HEK293 (cell line): ENCODE results near the gene TSBP1.

Experiments
- CTCF ChIA-PET: fragments of 350-600 bp; formaldehyde crosslinking; extraction: SDS; loops from one replicate; lab custom pipeline; 2021; ENCODE audit warnings: antibody characterized with exemption; lab: Yijun Ruan, JAX
- POLR2A ChIA-PET: fragments of 300-600 bp; formaldehyde crosslinking; extraction: SDS; loops from one replicate; lab custom pipeline; 2020; ENCODE audit warnings: antibody characterized with exemption, inconsistent platforms; lab: Yijun Ruan, JAX
- H3K27ac ChIP-seq: fragments of 200-500 bp; sonication (Bioruptor generic); 2 replicates; pipeline ENCODE4 v1.5.1; 2014; ENCODE audit warnings: low read depth, low read length, control low read depth, inconsistent platforms; ENCODE audit errors: extremely low read depth
- H3K36me3 ChIP-seq, 2 experiments: fragments of 200-500 bp in 1 of 2; sonication (Bioruptor generic) in 1 of 2; 1 replicate in 1 of 2; 2 replicates in 1 of 2; pipeline ENCODE4 v1.5.1; 2014 to 2017; ENCODE audit warnings: inconsistent platforms in 2 of 2, low read length in 2 of 2; ENCODE audit not compliant: control insufficient read depth in 2 of 2, insufficient read depth in 1 of 2
- H3K4me1 ChIP-seq: fragments of 200-500 bp; sonication (Bioruptor generic); 2 replicates; pipeline ENCODE4 v1.5.1; 2014; ENCODE audit warnings: mild to moderate bottlenecking, low read length, inconsistent platforms; ENCODE audit not compliant: control insufficient read depth, insufficient read depth
- H3K4me3 ChIP-seq: 2 replicates; pipeline ENCODE4 v1.5.1; 2011; ENCODE audit warnings: low read depth, mild to moderate bottlenecking, control low read depth, low read length, moderate library complexity
- H3K9me3 ChIP-seq: fragments of 200-500 bp; sonication (Bioruptor generic); 2 replicates; pipeline ENCODE4 v1.5.1; 2014; ENCODE audit warnings: low read depth, low read length, inconsistent platforms; ENCODE audit not compliant: control insufficient read depth, insufficient read depth
- SCRT2 ChIP-seq: fragments of 450-650 bp; formaldehyde crosslinking; IDR thresholded peaks from 2 replicates; pipeline ENCODE4 v1.5.1; 2016; ENCODE audit warnings: missing biosample characterization, missing genetic modification characterization
- SP7 ChIP-seq: fragments of 450-650 bp; formaldehyde crosslinking; IDR thresholded peaks from 2 replicates; pipeline ENCODE4 v1.5.1; 2016; ENCODE audit warnings: missing biosample characterization, missing genetic modification characterization
- ZNF626 ChIP-seq: fragments of 450-650 bp; sonication (Bioruptor Pico); formaldehyde crosslinking; IDR thresholded peaks from 2 replicates; pipeline ENCODE4 v1.5.1; 2018; ENCODE audit warnings: missing biosample characterization, missing genetic modification characterization, inconsistent platforms
- TF ChIP-seq, protein P1 (sequence below): fragments of 450-650 bp; formaldehyde crosslinking; conservative IDR thresholded peaks from 2 replicates; pipeline ENCODE4 v1.5.1; 2016; ENCODE audit warnings: low read depth, missing biosample characterization, missing genetic modification characterization

Gene TSBP1

DNA sequence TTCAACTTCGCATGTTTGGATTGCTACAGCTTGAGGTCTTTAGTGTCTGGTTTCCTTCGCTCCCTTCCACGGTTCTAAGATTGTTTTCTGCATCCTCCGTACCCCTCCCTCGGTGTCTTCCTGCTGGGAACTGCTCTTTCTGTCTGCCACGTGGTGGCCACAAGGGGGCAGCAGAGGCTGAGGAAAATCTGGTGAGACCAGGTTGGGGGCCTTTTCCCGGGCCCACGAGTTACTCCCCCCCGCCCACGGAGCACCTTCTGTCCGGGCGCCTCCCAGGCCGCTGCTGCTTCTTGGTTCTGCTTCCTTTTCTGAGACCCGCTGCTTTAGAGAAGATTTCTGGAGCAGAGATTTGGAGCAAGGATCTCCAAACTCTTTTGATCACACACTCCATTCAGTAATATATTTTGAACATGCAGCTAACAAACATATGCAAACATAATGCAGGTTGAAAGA is 126.7 kb downstream of the TSBP1 start (continued):
- TF ChIP-seq, protein P1, sequence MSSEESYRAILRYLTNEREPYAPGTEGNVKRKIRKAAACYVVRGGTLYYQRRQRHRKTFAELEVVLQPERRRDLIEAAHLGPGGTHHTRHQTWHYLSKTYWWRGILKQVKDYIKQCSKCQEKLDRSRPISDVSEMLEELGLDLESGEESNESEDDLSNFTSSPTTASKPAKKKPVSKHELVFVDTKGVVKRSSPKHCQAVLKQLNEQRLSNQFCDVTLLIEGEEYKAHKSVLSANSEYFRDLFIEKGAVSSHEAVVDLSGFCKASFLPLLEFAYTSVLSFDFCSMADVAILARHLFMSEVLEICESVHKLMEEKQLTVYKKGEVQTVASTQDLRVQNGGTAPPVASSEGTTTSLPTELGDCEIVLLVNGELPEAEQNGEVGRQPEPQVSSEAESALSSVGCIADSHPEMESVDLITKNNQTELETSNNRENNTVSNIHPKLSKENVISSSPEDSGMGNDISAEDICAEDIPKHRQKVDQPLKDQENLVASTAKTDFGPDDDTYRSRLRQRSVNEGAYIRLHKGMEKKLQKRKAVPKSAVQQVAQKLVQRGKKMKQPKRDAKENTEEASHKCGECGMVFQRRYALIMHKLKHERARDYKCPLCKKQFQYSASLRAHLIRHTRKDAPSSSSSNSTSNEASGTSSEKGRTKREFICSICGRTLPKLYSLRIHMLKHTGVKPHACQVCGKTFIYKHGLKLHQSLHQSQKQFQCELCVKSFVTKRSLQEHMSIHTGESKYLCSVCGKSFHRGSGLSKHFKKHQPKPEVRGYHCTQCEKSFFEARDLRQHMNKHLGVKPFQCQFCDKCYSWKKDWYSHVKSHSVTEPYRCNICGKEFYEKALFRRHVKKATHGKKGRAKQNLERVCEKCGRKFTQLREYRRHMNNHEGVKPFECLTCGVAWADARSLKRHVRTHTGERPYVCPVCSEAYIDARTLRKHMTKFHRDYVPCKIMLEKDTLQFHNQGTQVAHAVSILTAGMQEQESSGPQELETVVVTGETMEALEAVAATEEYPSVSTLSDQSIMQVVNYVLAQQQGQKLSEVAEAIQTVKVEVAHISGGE (tag by site-specific recombination): peak; percentile 33; the same call in 1 of the 2 replicates

DNA sequence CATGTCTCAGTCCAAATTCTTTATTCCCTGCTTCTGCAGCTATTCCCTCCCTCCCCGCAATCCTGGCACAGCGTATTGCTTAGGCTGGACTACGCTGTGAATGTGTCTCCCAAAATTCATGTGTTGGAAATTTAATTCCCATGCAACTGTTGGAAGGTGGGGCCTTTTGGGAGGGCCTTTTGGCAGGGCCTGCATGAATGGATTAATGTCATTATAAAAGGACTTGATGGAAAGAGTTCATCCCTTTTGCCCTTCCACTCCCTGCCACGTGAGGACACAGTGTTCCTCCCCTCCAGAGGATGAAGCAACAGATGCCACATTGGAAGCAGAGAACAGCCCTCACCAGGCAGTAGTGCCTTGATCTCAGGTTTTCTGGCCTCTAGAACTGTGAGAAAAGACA is 127.4 kb downstream of the TSBP1 start:
- ChIA-PET CTCF (interaction anchor here (0.5 to 4.6 kb wide), 27 partner anchors 10 to 672 kb away, joined by 3 to 60 read pairs (median 4); partner anchors contain the start of gene GPSM3), POLR2A (interaction anchor here (1.4 kb wide), 1 partner anchor 127 kb away, joined by 3 read pairs; no protein-coding TSS in a partner anchor)
- Histone ChIP-seq H3K27ac (no peak overlapping the region), H3K9me3 (no peaks in the 10 kb centered on the region), H3K36me3 (no peaks in the 10 kb centered on the region), H3K4me1 (no peaks in the 10 kb centered on the region), H3K4me3 (no peak overlapping the region)
- TF ChIP-seq SCRT2 (tag by site-specific recombination) (0 out of 2 replicates have a peak, but pooled peaks have one; percentile 18), SP7 (tag by site-specific recombination) (no peak), ZNF626 (tag by site-specific recombination) (no peak)
